NCI-H2171 (cell line): ENCODE results near the gene GALNT10.

Experiments
- DNase-seq: peaks from one replicate; lab custom pipeline; 2025; lab: John Stamatoyannopoulos, UW

Gene GALNT10

GRCh38 chr5:154296525-154297159 is 106.1 kb downstream of the GALNT10 start:
- no peak for DNase-seq

GRCh38 chr5:154298065-154298464 is 107.5 kb downstream of the GALNT10 start:
- DNase-seq = no peak

- no peak for DNase-seq
These were observed 109.8 kb downstream of the GALNT10 start for GRCh38 chr5:154300207-154300883.

GRCh38 chr5:154301726-154302125 is 111.2 kb downstream of the GALNT10 start:
- no peak for DNase-seq

- DNase-seq = no peak
These were observed 111.6 kb downstream of the GALNT10 start for GRCh38 chr5:154302161-154302560.

- DNase-seq = no peak
These were observed 112.6 kb downstream of the GALNT10 start for GRCh38 chr5:154303133-154303532.

GRCh38 chr5:154308443-154309370 is 118.2 kb downstream of the GALNT10 start:
- no peak for DNase-seq

- DNase-seq = no peak
These were observed 118.8 kb downstream of the GALNT10 start for GRCh38 chr5:154309371-154309745.

- no peak for DNase-seq
These were observed 119.3 kb downstream of the GALNT10 start for GRCh38 chr5:154309805-154310204.

- DNase-seq = no peak
These were observed 120.8 kb downstream of the GALNT10 start for GRCh38 chr5:154311362-154311761.

- no peak for DNase-seq
These were observed 121.5 kb downstream of the GALNT10 start for GRCh38 chr5:154312000-154312399.

GRCh38 chr5:154312576-154312975 is 122.0 kb downstream of the GALNT10 start:
- DNase-seq = no peak

- no peak for DNase-seq
These were observed 123.0 kb downstream of the GALNT10 start for GRCh38 chr5:154313360-154314017.

- no peak for DNase-seq
These were observed 124.7 kb downstream of the GALNT10 start for GRCh38 chr5:154315196-154315595.

- DNase-seq = no peak
These were observed 125.2 kb downstream of the GALNT10 start for GRCh38 chr5:154315756-154316155.

- no peak for DNase-seq
These were observed 125.8 kb downstream of the GALNT10 start for GRCh38 chr5:154316223-154316935.

- no peak for DNase-seq
These were observed 127.4 kb downstream of the GALNT10 start for GRCh38 chr5:154317916-154318315.

GRCh38 chr5:154318691-154319090 is 128.2 kb downstream of the GALNT10 start:
- no peak for DNase-seq

- DNase-seq = no peak
These were observed 129.2 kb downstream of the GALNT10 start for GRCh38 chr5:154319736-154320135.

- DNase-seq = no peak
These were observed 129.9 kb downstream of the GALNT10 start for GRCh38 chr5:154320224-154321089.

- no peak for DNase-seq
These were observed 131.0 kb downstream of the GALNT10 start for GRCh38 chr5:154321546-154321945.
